K562 (cell line): ENCODE results near the gene SLAMF6. TPM values are rescaled to one million over a fixed set of nuclear protein-coding genes. Genes with fewer than 3 reads are reported as not detected.

Experiments
- BRF2 ChIP-seq: IDR thresholded peaks from 3 replicates; pipeline ENCODE4 v1.6.1; 2011; ENCODE audit warnings: borderline replicate concordance, mild to moderate bottlenecking; ENCODE audit not compliant: insufficient read length, insufficient read depth
- HOMEZ ChIP-seq: fragments of 250-450 bp; sonication (Bioruptor Pico); IDR thresholded peaks from 2 replicates; pipeline ENCODE4 v1.4.0; 2020; ENCODE audit warnings: mild to moderate bottlenecking, moderate library complexity
- SRSF3 ChIP-seq: fragments of 200-400 bp; formaldehyde crosslinking; IDR thresholded peaks from 2 replicates; pipeline ENCODE4 v1.6.1; 2016; ENCODE audit warnings: mild to moderate bottlenecking, low read length, moderate library complexity; ENCODE audit not compliant: insufficient read depth
- TEAD4 ChIP-seq, 2 experiments: sonication (generic) in 1 of 2; formaldehyde crosslinking in 1 of 2; IDR thresholded peaks; 2 replicates each; pipeline versions ENCODE4 v1.6.1 to v1.8.0; 2012 to 2022; ENCODE audit warnings: borderline replicate concordance in 1 of 2, inconsistent platforms in 1 of 2, low read length in 1 of 2, mild to moderate bottlenecking in 1 of 2, missing genetic modification reagents in 1 of 2
- ZNF24 ChIP-seq: fragments of 450-650 bp; IDR thresholded peaks from 2 replicates; pipeline ENCODE4 v1.6.1; 2016
- ZNF354B ChIP-seq: fragments of 250-450 bp; sonication (Bioruptor Pico); IDR thresholded peaks from 2 replicates; pipeline ENCODE4 v1.4.0; 2020
- ZNF408 ChIP-seq: fragments of 250-450 bp; sonication (Bioruptor Pico); IDR thresholded peaks from 2 replicates; pipeline ENCODE4 v1.4.0; 2020; ENCODE audit warnings: low read depth, mild to moderate bottlenecking, moderate library complexity
- ZNF592 ChIP-seq: fragments of 450-650 bp; IDR thresholded peaks from 2 replicates; pipeline ENCODE4 v1.6.1; 2017; ENCODE audit warnings: antibody characterized with exemption, mild to moderate bottlenecking
- ZNF696 ChIP-seq: fragments of 250-450 bp; sonication (Bioruptor Pico); conservative IDR thresholded peaks from 2 replicates; pipeline ENCODE4 v1.4.0; 2020; ENCODE audit warnings: mild to moderate bottlenecking, moderate library complexity
- polyA plus RNA-seq, 8 experiments: library from polyadenylated mRNA; depleted of rRNA in 4 of 8; stranded (reverse) in 5 of 8; unstranded in 3 of 8; fragments of >200 nt; fragmentation: Nextera tagmentation in 2 of 8; fragmentation: Illumina TruSeq in 1 of 8; extraction: Ambion mirVana in 2 of 8; extraction: Trizol in 1 of 8; gene quantifications; 2 replicates each; pipeline versions ENCODE4 v1.2.1 to v1.2.3, GENCODE V29; 2011 to 2014; ENCODE audit warnings: inconsistent platforms in 1 of 8, missing spikeins in 1 of 8
- total RNA-seq, 7 experiments: library from RNA; depleted of rRNA in 6 of 7; stranded (reverse); fragments of >200 nt in 6 of 7; fragmentation: Illumina TruSeq in 2 of 7; extraction: Trizol in 2 of 7; gene quantifications; 2 replicates each; pipeline versions ENCODE4 v1.2.1 to v1.2.3, GENCODE V29; 2011 to 2021; ENCODE audit warnings: low replicate concordance in 1 of 7
- TF ChIP-seq, protein P1 (sequence below): fragments of 200-800 bp; sonication (Bioruptor generic); IDR thresholded peaks from 2 replicates; pipeline ENCODE4 v1.6.1; 2017; ENCODE audit warnings: missing genetic modification characterization, missing compliant biosample characterization
- TF ChIP-seq, protein P2 (sequence below): sonication (generic); formaldehyde crosslinking; IDR thresholded peaks from 2 replicates; pipeline ENCODE4 v1.8.0; 2023; ENCODE audit warnings: missing genetic modification reagents, mild to moderate bottlenecking, borderline replicate concordance

The SLAMF6 gene
- total and polyA plus RNA-seq, 9 of the 15 experiments (the other 6 are each of a cell fraction or from before 2014, with no cell fraction given): 0.56 to 4.8 (median 1.1) TPM

DNA sequence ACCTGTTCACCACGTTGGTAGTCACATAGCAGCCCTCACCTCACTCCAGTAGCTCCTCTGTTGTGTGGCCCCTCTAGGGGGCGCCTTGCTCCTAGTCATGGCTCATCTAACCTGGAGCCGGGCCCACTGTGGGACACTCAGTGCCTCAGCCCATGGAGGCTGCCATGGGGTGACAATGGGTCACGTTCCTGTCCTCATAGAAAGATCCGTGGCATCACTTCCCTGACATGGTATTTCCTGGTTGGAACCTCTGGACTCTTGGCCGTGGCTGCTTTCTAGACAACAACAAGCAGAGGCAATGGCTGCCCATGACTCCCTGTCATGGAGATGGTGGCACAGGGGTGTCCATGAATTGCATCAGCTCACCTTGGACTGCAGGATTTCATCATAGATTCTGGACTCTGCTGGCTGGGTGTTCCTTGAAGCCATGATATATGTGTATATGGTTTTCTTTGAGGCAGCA, 27.5 kb upstream of the SLAMF6 start (continued):
- no peak for TF ChIP-seq SRSF3
- TF ChIP-seq ZNF354B: no peak; the same call in 1 of the 2 replicates
- TF ChIP-seq, protein P1, sequence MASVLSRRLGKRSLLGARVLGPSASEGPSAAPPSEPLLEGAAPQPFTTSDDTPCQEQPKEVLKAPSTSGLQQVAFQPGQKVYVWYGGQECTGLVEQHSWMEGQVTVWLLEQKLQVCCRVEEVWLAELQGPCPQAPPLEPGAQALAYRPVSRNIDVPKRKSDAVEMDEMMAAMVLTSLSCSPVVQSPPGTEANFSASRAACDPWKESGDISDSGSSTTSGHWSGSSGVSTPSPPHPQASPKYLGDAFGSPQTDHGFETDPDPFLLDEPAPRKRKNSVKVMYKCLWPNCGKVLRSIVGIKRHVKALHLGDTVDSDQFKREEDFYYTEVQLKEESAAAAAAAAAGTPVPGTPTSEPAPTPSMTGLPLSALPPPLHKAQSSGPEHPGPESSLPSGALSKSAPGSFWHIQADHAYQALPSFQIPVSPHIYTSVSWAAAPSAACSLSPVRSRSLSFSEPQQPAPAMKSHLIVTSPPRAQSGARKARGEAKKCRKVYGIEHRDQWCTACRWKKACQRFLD (CRISPR knock-in tag): peak; percentile 65; the same call in 1 of the 2 replicates
- TF ChIP-seq ZNF696 (CRISPR knock-in tag): no peak
- no peak for TF ChIP-seq TEAD4 (IDR thresholded peaks at IDR 0.05; ENCODE audit: low read length)
- TF ChIP-seq TEAD4 (CRISPR knock-in tag; IDR thresholded peaks at IDR 0.05; ENCODE audit: borderline replicate concordance): no peak
- no peak for TF ChIP-seq HOMEZ (CRISPR knock-in tag)
- no peak for TF ChIP-seq ZNF408 (CRISPR knock-in tag)
- TF ChIP-seq ZNF592: peak; percentile 77
- TF ChIP-seq, protein P2, sequence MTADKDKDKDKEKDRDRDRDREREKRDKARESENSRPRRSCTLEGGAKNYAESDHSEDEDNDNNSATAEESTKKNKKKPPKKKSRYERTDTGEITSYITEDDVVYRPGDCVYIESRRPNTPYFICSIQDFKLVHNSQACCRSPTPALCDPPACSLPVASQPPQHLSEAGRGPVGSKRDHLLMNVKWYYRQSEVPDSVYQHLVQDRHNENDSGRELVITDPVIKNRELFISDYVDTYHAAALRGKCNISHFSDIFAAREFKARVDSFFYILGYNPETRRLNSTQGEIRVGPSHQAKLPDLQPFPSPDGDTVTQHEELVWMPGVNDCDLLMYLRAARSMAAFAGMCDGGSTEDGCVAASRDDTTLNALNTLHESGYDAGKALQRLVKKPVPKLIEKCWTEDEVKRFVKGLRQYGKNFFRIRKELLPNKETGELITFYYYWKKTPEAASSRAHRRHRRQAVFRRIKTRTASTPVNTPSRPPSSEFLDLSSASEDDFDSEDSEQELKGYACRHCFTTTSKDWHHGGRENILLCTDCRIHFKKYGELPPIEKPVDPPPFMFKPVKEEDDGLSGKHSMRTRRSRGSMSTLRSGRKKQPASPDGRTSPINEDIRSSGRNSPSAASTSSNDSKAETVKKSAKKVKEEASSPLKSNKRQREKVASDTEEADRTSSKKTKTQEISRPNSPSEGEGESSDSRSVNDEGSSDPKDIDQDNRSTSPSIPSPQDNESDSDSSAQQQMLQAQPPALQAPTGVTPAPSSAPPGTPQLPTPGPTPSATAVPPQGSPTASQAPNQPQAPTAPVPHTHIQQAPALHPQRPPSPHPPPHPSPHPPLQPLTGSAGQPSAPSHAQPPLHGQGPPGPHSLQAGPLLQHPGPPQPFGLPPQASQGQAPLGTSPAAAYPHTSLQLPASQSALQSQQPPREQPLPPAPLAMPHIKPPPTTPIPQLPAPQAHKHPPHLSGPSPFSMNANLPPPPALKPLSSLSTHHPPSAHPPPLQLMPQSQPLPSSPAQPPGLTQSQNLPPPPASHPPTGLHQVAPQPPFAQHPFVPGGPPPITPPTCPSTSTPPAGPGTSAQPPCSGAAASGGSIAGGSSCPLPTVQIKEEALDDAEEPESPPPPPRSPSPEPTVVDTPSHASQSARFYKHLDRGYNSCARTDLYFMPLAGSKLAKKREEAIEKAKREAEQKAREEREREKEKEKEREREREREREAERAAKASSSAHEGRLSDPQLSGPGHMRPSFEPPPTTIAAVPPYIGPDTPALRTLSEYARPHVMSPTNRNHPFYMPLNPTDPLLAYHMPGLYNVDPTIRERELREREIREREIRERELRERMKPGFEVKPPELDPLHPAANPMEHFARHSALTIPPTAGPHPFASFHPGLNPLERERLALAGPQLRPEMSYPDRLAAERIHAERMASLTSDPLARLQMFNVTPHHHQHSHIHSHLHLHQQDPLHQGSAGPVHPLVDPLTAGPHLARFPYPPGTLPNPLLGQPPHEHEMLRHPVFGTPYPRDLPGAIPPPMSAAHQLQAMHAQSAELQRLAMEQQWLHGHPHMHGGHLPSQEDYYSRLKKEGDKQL: no peak
- no peak for TF ChIP-seq ZNF24
- TF ChIP-seq BRF2: no peak
